Loucy (cell line): ENCODE data around the gene NDEL1.

ENCODE experiments used
- H2AFZ ChIP-seq: fragments of 200-600 bp; sonication (generic); 2 replicates; pipeline ENCODE4 v1.6.0; 2016; ENCODE audit warnings: antibody characterized with exemption, mild to moderate bottlenecking, low read length, moderate library complexity
- H3F3A ChIP-seq: fragments of 200-600 bp; 2 replicates; pipeline ENCODE4 v1.6.0; 2016; ENCODE audit warnings: antibody characterized with exemption, low read depth, mild to moderate bottlenecking
- H3K27me3 ChIP-seq: fragments of 200-600 bp; sonication (generic); 2 replicates; pipeline ENCODE4 v1.6.1; 2014; ENCODE audit warnings: low read length, mild to moderate bottlenecking; ENCODE audit not compliant: insufficient read depth, poor library complexity, severe bottlenecking
- H3K36me3 ChIP-seq: fragments of 200-600 bp; sonication (generic); 2 replicates; pipeline ENCODE4 v1.6.1; 2016; ENCODE audit warnings: low read length; ENCODE audit not compliant: insufficient read depth
- H3K4me1 ChIP-seq: fragments of 200-600 bp; sonication (generic); 2 replicates; pipeline ENCODE4 v1.5.1; 2014; ENCODE audit warnings: low read length, mild to moderate bottlenecking; ENCODE audit not compliant: insufficient read depth, poor library complexity, severe bottlenecking
- H3K4me2 ChIP-seq: fragments of 200-600 bp; sonication (generic); 2 replicates; pipeline ENCODE4 v1.6.0; 2014; ENCODE audit warnings: antibody characterized with exemption, low read length, low read depth, mild to moderate bottlenecking; ENCODE audit not compliant: poor library complexity, severe bottlenecking
- H3K4me3 ChIP-seq: fragments of 200-600 bp; sonication (generic); 2 replicates; pipeline ENCODE4 v1.5.1; 2014; ENCODE audit warnings: low read length, mild to moderate bottlenecking, mixed read lengths; ENCODE audit not compliant: poor library complexity, severe bottlenecking
- H3K79me2 ChIP-seq: fragments of 200-600 bp; sonication (generic); 2 replicates; pipeline ENCODE4 v1.6.1; 2014; ENCODE audit warnings: low read length; ENCODE audit not compliant: insufficient read depth
- H3K9ac ChIP-seq: fragments of 200-600 bp; sonication (generic); 2 replicates; pipeline ENCODE4 v1.6.0; 2014; ENCODE audit warnings: mild to moderate bottlenecking, low read depth, low read length, moderate library complexity; ENCODE audit not compliant: poor library complexity, severe bottlenecking
- H3K9me2 ChIP-seq: fragments of 200-600 bp; sonication (generic); replicated peaks from 2 replicates; pipeline ENCODE4 v1.6.1; 2016; ENCODE audit warnings: low read depth, low read length, mixed read lengths
- H3K9me3 ChIP-seq: fragments of 200-600 bp; sonication (generic); 2 replicates; pipeline ENCODE4 v1.6.1; 2014; ENCODE audit warnings: mild to moderate bottlenecking, antibody characterized with exemption, low read length, low read depth; ENCODE audit not compliant: insufficient read depth
- H4K20me1 ChIP-seq: fragments of 200-600 bp; sonication (generic); 2 replicates; pipeline ENCODE4 v1.6.0; 2014; ENCODE audit warnings: antibody characterized with exemption, low read length, mild to moderate bottlenecking; ENCODE audit not compliant: insufficient read depth, poor library complexity, severe bottlenecking
- CTCF ChIP-seq: fragments of 200-600 bp; sonication (generic); conservative IDR thresholded peaks from 2 replicates; pipeline ENCODE4 v1.5.1; 2014; ENCODE audit warnings: mild to moderate bottlenecking, antibody characterized with exemption, low read length
- EZH2phosphoT487 ChIP-seq: fragments of 200-600 bp; IDR thresholded peaks from 2 replicates; pipeline ENCODE4 v1.6.1; 2018; ENCODE audit warnings: antibody characterized with exemption, mild to moderate bottlenecking, moderate library complexity, borderline replicate concordance

Gene NDEL1

DNA sequence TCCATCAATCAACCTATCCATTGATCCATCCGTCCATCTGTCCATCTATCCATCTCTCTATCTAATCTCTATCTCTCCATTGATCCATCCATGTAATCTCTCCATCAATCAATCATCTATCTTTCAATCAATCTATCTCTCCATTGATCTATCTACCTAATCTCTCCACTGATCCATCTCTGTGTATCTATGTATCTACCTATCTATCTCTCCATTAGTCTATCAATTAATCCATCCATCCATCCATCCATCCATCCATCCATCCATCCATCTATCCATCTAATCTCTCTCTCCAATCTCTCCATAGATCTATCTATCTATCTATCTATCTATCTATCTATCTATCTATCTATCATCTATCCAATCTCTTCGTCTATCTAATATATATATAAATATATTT, 34.6 kb upstream of the NDEL1 start:
- Histone ChIP-seq H4K20me1 (no peaks in the 10 kb centered on the region), H3K9me3 (no peaks in the 10 kb centered on the region), H3K4me3 (no peak overlapping the region), H3K79me2 (no peaks in the 10 kb centered on the region), H3K9ac (no peak overlapping the region), H3K4me1 (no peaks in the 10 kb centered on the region), H3K36me3 (no peaks in the 10 kb centered on the region), H3K9me2 (no peaks in the 10 kb centered on the region), H3K4me2 (no peak overlapping the region), H3F3A (no peaks in the 10 kb centered on the region), H3K27me3 (no peaks in the 10 kb centered on the region), H2AFZ (no peak overlapping the region)
- no peak for TF ChIP-seq EZH2phosphoT487
- TF ChIP-seq CTCF = no peak

DNA sequence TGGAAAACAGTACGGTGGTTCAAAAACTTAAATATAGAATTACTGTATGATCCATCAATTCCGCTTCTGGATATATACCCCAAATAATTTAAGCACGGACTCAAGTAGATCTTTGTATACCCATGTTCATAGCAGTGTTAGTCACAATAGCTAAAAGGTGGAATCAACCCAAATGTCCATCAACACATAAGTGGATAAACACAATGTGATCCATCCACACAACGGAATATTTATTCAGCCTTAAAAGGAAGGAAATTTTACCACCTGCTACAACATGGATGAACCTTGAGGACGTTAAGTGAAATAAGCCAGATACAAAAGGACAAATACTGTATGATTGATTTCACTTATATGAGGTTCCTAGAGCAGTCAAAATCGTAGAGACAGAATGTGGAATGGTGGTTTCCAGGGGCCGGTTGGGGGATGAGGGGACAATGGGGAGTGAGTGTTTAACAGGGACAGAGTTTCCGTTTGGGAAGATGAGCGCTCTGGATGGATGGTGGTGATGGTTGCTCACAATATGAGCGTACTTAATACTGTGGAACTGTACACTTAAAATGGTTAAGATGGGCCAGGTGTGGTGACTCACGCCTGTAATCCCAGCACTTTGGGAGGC, 32.7 kb upstream of the NDEL1 start:
- Histone ChIP-seq H3K36me3 (no peaks in the 10 kb centered on the region), H3K9me3 (no peaks in the 10 kb centered on the region), H3K4me3 (no peak overlapping the region), H3K4me2 (no peak overlapping the region), H3K9me2 (no peaks in the 10 kb centered on the region), H4K20me1 (no peaks in the 10 kb centered on the region), H3K27me3 (no peaks in the 10 kb centered on the region), H3K79me2 (no peaks in the 10 kb centered on the region), H3F3A (no peaks in the 10 kb centered on the region), H2AFZ (no peak overlapping the region), H3K4me1 (no peaks in the 10 kb centered on the region), H3K9ac (no peak overlapping the region)
- TF ChIP-seq EZH2phosphoT487 = no peak
- no peak for TF ChIP-seq CTCF

DNA sequence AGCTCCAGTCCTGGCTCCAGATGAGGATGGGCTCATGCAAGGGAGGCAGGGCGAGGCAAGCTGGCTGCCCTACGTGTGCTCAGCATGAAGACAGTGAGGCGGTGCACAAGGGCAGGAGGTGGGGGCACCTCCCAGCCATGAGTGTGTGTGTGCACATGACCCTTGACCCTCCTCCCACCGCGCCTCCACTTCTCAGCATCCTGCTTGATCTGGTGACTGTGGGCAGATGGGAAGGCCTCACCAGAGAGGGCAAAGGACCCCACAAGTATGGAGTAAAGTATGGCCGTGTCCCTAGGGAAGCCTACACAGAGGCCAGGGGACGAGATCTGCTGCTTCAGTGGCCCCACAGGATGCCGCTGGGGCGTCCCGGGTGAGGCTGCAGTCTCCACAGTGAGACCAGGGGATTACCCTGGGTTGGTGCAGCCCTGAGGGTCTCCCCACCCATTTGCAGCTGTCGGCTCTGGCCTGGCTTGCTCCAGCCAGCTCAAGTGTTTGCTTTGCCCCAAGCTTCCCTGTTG, 30.1 kb upstream of the NDEL1 start:
- Histone ChIP-seq H2AFZ (no peak overlapping the region), H3K4me3 (no peak overlapping the region), H3K36me3 (no peaks in the 10 kb centered on the region), H3K9me3 (no peaks in the 10 kb centered on the region), H3K4me1 (no peaks in the 10 kb centered on the region), H4K20me1 (no peaks in the 10 kb centered on the region), H3K79me2 (no peaks in the 10 kb centered on the region), H3K27me3 (no peaks in the 10 kb centered on the region), H3K4me2 (no peak overlapping the region), H3F3A (no peaks in the 10 kb centered on the region), H3K9me2 (no peaks in the 10 kb centered on the region), H3K9ac (no peak overlapping the region)
- TF ChIP-seq CTCF = no peak
- no peak for TF ChIP-seq EZH2phosphoT487
